ENCODE measurements around the gene LYSMD1. TPM values are rescaled to one million over a fixed set of nuclear protein-coding genes. Genes with fewer than 3 reads are reported as not detected.
A peak's percentile ranks its signal among the peaks of the same experiment; 100 is the strongest.

Gene LYSMD1
- total and polyA plus RNA-seq, 2 experiments from 2014 or later, result 1.0 to 16.2 TPM

- Histone ChIP-seq H3K27me3 (no peaks in the 10 kb centered on the region), H3K9me3 (ENCODE audit: low read depth) (no peaks in the 10 kb centered on the region), H3K4me3 (no peak overlapping the region), H3K36me3 (replicated peaks; ENCODE audit: insufficient read depth, low read depth) (no peaks in the 10 kb centered on the region), H4K20me1 (ENCODE audit: insufficient read depth, poor library complexity, severe bottlenecking) (no peaks in the 10 kb centered on the region), H3K9me2 (replicated peaks; ENCODE audit: insufficient read depth) (no peaks in the 10 kb centered on the region), H3K4me1 (ENCODE audit: insufficient read depth) (no peaks in the 10 kb centered on the region), H2AFZ (no peak overlapping the region), H3K79me2 (peaks cover 9% of the 10 kb centered on the region), H3K27ac (no peak overlapping the region), H3K4me2 (no peak overlapping the region)
- 90% methylated on average over 5 of the region's 5 CpGs for WGBS (ENCODE audit: low lambda C conversion rate, missing lambda C conversion rate)
- TF ChIP-seq EZH2phosphoT487 (IDR thresholded peaks at IDR 0.05; ENCODE audit: low read depth, severe bottlenecking, unreplicated experiment) (no peak), EZH2 (IDR thresholded peaks at IDR 0.05; ENCODE audit: borderline replicate concordance) (no peak), CTCF (IDR thresholded peaks at IDR 0.05; ENCODE audit: poor library complexity) (no peak)
- DNase-seq (ENCODE audit: low spot score), result no peak
These were observed 7.4 kb downstream of the LYSMD1 start for GRCh38 chr1:151158326-151158725.

GRCh38 chr1:151157067-151157531 lies 8.6 kb downstream of the LYSMD1 start:
- Histone ChIP-seq H3K9me3 (ENCODE audit: low read depth) (no peaks in the 10 kb centered on the region), H3K27me3 (no peaks in the 10 kb centered on the region), H3K4me1 (ENCODE audit: insufficient read depth) (no peaks in the 10 kb centered on the region), H4K20me1 (ENCODE audit: insufficient read depth, poor library complexity, severe bottlenecking) (no peaks in the 10 kb centered on the region), H3K79me2 (no peaks in the 10 kb centered on the region), H3K27ac (no peak overlapping the region), H2AFZ (no peak overlapping the region), H3K4me2 (no peak overlapping the region), H3K9me2 (replicated peaks; ENCODE audit: insufficient read depth) (no peaks in the 10 kb centered on the region), H3K36me3 (replicated peaks; ENCODE audit: insufficient read depth, low read depth) (no peaks in the 10 kb centered on the region), H3K4me3 (no peak overlapping the region)
- no peak for DNase-seq (ENCODE audit: low spot score)
- WGBS (ENCODE audit: low lambda C conversion rate, missing lambda C conversion rate), result 96% methylated on average over 6 of the region's 6 CpGs
- TF ChIP-seq CTCF (IDR thresholded peaks at IDR 0.05; ENCODE audit: poor library complexity) (no peak), EZH2 (IDR thresholded peaks at IDR 0.05; ENCODE audit: borderline replicate concordance) (no peak), EZH2phosphoT487 (IDR thresholded peaks at IDR 0.05; ENCODE audit: low read depth, severe bottlenecking, unreplicated experiment) (no peak)

GRCh38 chr1:151156515-151156819 lies 9.2 kb downstream of the LYSMD1 start, which contains the start of gene TNFAIP8L2:
TNFAIP8L2 (plus strand) TSS chr1:151156649; CDS start chr1:151158698, 2,049 bp downstream.
- Histone ChIP-seq H3K27me3 (no peaks in the 10 kb centered on the region), H3K4me2 (no peak within 1 kb of the TSS), H3K4me1 (ENCODE audit: insufficient read depth) (no peaks in the 10 kb centered on the region), H3K36me3 (replicated peaks; ENCODE audit: insufficient read depth, low read depth) (no peaks in the 10 kb centered on the region), H3K79me2 (no peaks in the 10 kb centered on the region), H4K20me1 (ENCODE audit: insufficient read depth, poor library complexity, severe bottlenecking) (no peaks in the 10 kb centered on the region), H3K4me3 (no peak within 1 kb of the TSS), H3K9me2 (replicated peaks; ENCODE audit: insufficient read depth) (no peaks in the 10 kb centered on the region), H3K27ac (no peak within 1 kb of the TSS), H2AFZ (no peak within 1 kb of the TSS), H3K9me3 (ENCODE audit: low read depth) (no peaks in the 10 kb centered on the region)
- no peak for TF ChIP-seq CTCF (IDR thresholded peaks at IDR 0.05; ENCODE audit: poor library complexity)
- no peak for TF ChIP-seq EZH2 (IDR thresholded peaks at IDR 0.05; ENCODE audit: borderline replicate concordance)
- TF ChIP-seq EZH2phosphoT487 (IDR thresholded peaks at IDR 0.05; ENCODE audit: low read depth, severe bottlenecking, unreplicated experiment), result no peak
- WGBS (ENCODE audit: low lambda C conversion rate, missing lambda C conversion rate), result 76% methylated on average over 4 of the region's 4 CpGs
- DNase-seq (ENCODE audit: low spot score), result no peak

GRCh38 chr1:151147665-151148064 lies 18.0 kb downstream of the LYSMD1 start:
- peak overlapping the region; percentile 91 for H3K4me2 ChIP-seq
- peaks cover 20% of the 10 kb centered on the region for H3K4me1 ChIP-seq (ENCODE audit: insufficient read depth)
- peaks cover 3% of the 10 kb centered on the region for H3K27me3 ChIP-seq
- peak overlapping the region; percentile 91 for H3K27ac ChIP-seq
- H3K9me2 ChIP-seq (replicated peaks; ENCODE audit: insufficient read depth), result no peaks in the 10 kb centered on the region
- no peak overlapping the region for H3K4me3 ChIP-seq
- TF ChIP-seq EZH2phosphoT487 (IDR thresholded peaks at IDR 0.05; ENCODE audit: low read depth, severe bottlenecking, unreplicated experiment), result no peak
- no peak for TF ChIP-seq EZH2 (IDR thresholded peaks at IDR 0.05; ENCODE audit: borderline replicate concordance)
- TF ChIP-seq CTCF (IDR thresholded peaks at IDR 0.05; ENCODE audit: poor library complexity), result no peak
- no peaks in the 10 kb centered on the region for H4K20me1 ChIP-seq (ENCODE audit: insufficient read depth, poor library complexity, severe bottlenecking)
- H2AFZ ChIP-seq, result peak overlapping the region; percentile 50
- H3K36me3 ChIP-seq (replicated peaks; ENCODE audit: insufficient read depth, low read depth), result no peaks in the 10 kb centered on the region
- DNase-seq (ENCODE audit: low spot score), result peak; percentile 50
- H3K9me3 ChIP-seq (ENCODE audit: low read depth), result no peaks in the 10 kb centered on the region
- 73% methylated on average over 2 of the region's 2 CpGs for WGBS (ENCODE audit: low lambda C conversion rate, missing lambda C conversion rate)
- peaks cover 7% of the 10 kb centered on the region for H3K79me2 ChIP-seq

Data from hepatocyte (in vitro differentiated cells).